HepG2 (cell line): ENCODE data around the gene SLC48A1. TPM values are rescaled to one million over a fixed set of nuclear protein-coding genes. Genes with fewer than 3 reads are reported as not detected.

ENCODE experiments used
- BRD4 ChIP-seq: sonication (generic); formaldehyde crosslinking; IDR thresholded peaks from 2 replicates; pipeline ENCODE4 v1.4.0; 2020; ENCODE audit warnings: missing genetic modification reagents
- CENPX ChIP-seq: sonication (generic); formaldehyde crosslinking; IDR thresholded peaks from 2 replicates; pipeline ENCODE4 v1.9.0; 2021; ENCODE audit warnings: mild to moderate bottlenecking, missing genetic modification reagents, moderate library complexity
- ESRRA ChIP-seq: sonication (generic); formaldehyde crosslinking; IDR thresholded peaks from 2 replicates; pipeline ENCODE4 v1.5.1; 2020; ENCODE audit warnings: mild to moderate bottlenecking, low read depth, missing genetic modification reagents
- KLF13 ChIP-seq: sonication (generic); formaldehyde crosslinking; IDR thresholded peaks from 2 replicates; pipeline ENCODE4 v1.4.0; 2020; ENCODE audit warnings: mild to moderate bottlenecking, missing genetic modification reagents
- KMT2A ChIP-seq: sonication (generic); formaldehyde crosslinking; IDR thresholded peaks from 2 replicates; pipeline ENCODE4 v1.4.0; 2020; ENCODE audit warnings: missing genetic modification reagents
- LCORL ChIP-seq, 2 experiments: fragments of 450-650 bp in 1 of 2; sonication (generic) in 1 of 2; formaldehyde crosslinking in 1 of 2; IDR thresholded peaks; 2 replicates each; pipeline versions ENCODE4 v1.5.0 to v1.6.1; 2017 to 2020; ENCODE audit warnings: antibody characterized with exemption in 1 of 2, missing genetic modification reagents in 1 of 2
- NFE2 ChIP-seq: sonication (generic); formaldehyde crosslinking; IDR thresholded peaks from 2 replicates; pipeline ENCODE4 v1.4.0; 2020; ENCODE audit warnings: missing genetic modification reagents
- NR2F6 ChIP-seq, 2 experiments: IDR thresholded peaks; 2 replicates each; pipeline ENCODE4 v1.6.1; 2016; ENCODE audit warnings: antibody characterized with exemption in 1 of 2, mild to moderate bottlenecking in 1 of 2
- RORA ChIP-seq: sonication (generic); formaldehyde crosslinking; IDR thresholded peaks from 2 replicates; pipeline ENCODE4 v1.5.0; 2020; ENCODE audit warnings: mild to moderate bottlenecking, missing genetic modification reagents, moderate library complexity
- SIX1 ChIP-seq: sonication (generic); formaldehyde crosslinking; IDR thresholded peaks from 2 replicates; pipeline ENCODE4 v1.4.0; 2020; ENCODE audit warnings: missing genetic modification reagents, borderline replicate concordance
- SMAD9 ChIP-seq: sonication (generic); formaldehyde crosslinking; IDR thresholded peaks from 2 replicates; pipeline ENCODE4 v1.5.1; 2020; ENCODE audit warnings: mild to moderate bottlenecking, missing genetic modification reagents
- SRSF9 ChIP-seq: fragments of 200-400 bp; formaldehyde crosslinking; IDR thresholded peaks from 2 replicates; pipeline ENCODE4 v1.6.1; 2018; ENCODE audit warnings: borderline replicate concordance, mild to moderate bottlenecking, low read depth, low read length; ENCODE audit not compliant: insufficient read depth, poor library complexity, severe bottlenecking
- WIZ ChIP-seq: sonication (generic); formaldehyde crosslinking; IDR thresholded peaks from 2 replicates; pipeline ENCODE4 v1.5.1; 2020; ENCODE audit warnings: mild to moderate bottlenecking, missing genetic modification reagents
- YEATS4 ChIP-seq: sonication (generic); formaldehyde crosslinking; IDR thresholded peaks from 2 replicates; pipeline ENCODE4 v1.4.0; 2020; ENCODE audit warnings: missing genetic modification reagents, borderline replicate concordance
- ZBTB7B ChIP-seq: sonication (generic); formaldehyde crosslinking; IDR thresholded peaks from 2 replicates; pipeline ENCODE4 v1.4.0; 2020; ENCODE audit warnings: missing genetic modification reagents
- ZNF205 ChIP-seq: IDR thresholded peaks from 2 replicates; pipeline ENCODE4 v1.6.1; 2018; ENCODE audit warnings: missing biosample characterization, missing genetic modification reagents
- ZNF207 ChIP-seq: fragments of 450-650 bp; IDR thresholded peaks from 2 replicates; pipeline ENCODE4 v1.6.1; 2016; ENCODE audit warnings: antibody characterized with exemption, borderline replicate concordance
- ZNF337 ChIP-seq: sonication (generic); formaldehyde crosslinking; IDR thresholded peaks from 2 replicates; pipeline ENCODE4 v1.5.1; 2020; ENCODE audit warnings: missing genetic modification reagents, low read depth, mild to moderate bottlenecking, borderline replicate concordance
- ZNF644 ChIP-seq: IDR thresholded peaks from 2 replicates; pipeline ENCODE4 v1.6.1; 2016; ENCODE audit warnings: low read depth
- ZNF709 ChIP-seq: sonication (generic); formaldehyde crosslinking; IDR thresholded peaks from 2 replicates; pipeline ENCODE4 v1.5.0; 2020; ENCODE audit warnings: mild to moderate bottlenecking, missing genetic modification reagents
- ZNF746 ChIP-seq: sonication (generic); formaldehyde crosslinking; IDR thresholded peaks from 2 replicates; pipeline ENCODE4 v1.8.0; 2022; ENCODE audit warnings: mild to moderate bottlenecking, missing genetic modification reagents
- ZNF775 ChIP-seq: sonication (generic); formaldehyde crosslinking; IDR thresholded peaks from 2 replicates; pipeline ENCODE4 v1.4.0; 2020; ENCODE audit warnings: missing genetic modification reagents, mild to moderate bottlenecking, moderate library complexity, borderline replicate concordance
- ZSCAN29 ChIP-seq: sonication (generic); formaldehyde crosslinking; conservative IDR thresholded peaks from 2 replicates; pipeline ENCODE4 v1.4.0; 2020; ENCODE audit warnings: mild to moderate bottlenecking, missing genetic modification reagents
- polyA plus RNA-seq, 8 experiments: library from polyadenylated mRNA; depleted of rRNA in 3 of 8; stranded (reverse) in 7 of 8; unstranded in 1 of 8; fragments of >200 nt; fragmentation: Illumina TruSeq in 4 of 8; extraction: Trizol in 4 of 8; gene quantifications; 2 replicates each; pipeline versions ENCODE4 v1.2.1 to v1.2.3, GENCODE V29; 2011 to 2016; ENCODE audit warnings: low read depth in 4 of 8, missing spikeins in 1 of 8, mixed read lengths in 1 of 8; ENCODE audit not compliant: insufficient read depth in 1 of 8
- total RNA-seq, 5 experiments: library from RNA; depleted of rRNA; stranded (reverse); fragments of >200 nt; fragmentation: Illumina TruSeq; extraction: Trizol; gene quantifications; 2 replicates each; pipeline ENCODE4 v1.2.3, GENCODE V29; 2016; ENCODE audit warnings: low read depth in 1 of 5
- TF ChIP-seq, protein P1 (sequence below), 2 experiments: fragments of 450-650 bp in 1 of 2; sonication (generic) in 1 of 2; formaldehyde crosslinking; IDR thresholded peaks; 2 replicates each; pipeline versions ENCODE4 v1.5.0 to v1.8.0; 2020 to 2022; ENCODE audit warnings: mild to moderate bottlenecking in 1 of 2, missing genetic modification reagents in 1 of 2
- TF ChIP-seq, protein P2 (sequence below): sonication (generic); formaldehyde crosslinking; conservative IDR thresholded peaks from 2 replicates; pipeline ENCODE4 v1.4.0; 2020; ENCODE audit warnings: missing genetic modification reagents
- TF ChIP-seq, protein P3 (sequence below): sonication (generic); formaldehyde crosslinking; IDR thresholded peaks from 2 replicates; pipeline ENCODE4 v1.8.1; 2023; ENCODE audit warnings: missing genetic modification reagents, mild to moderate bottlenecking, borderline replicate concordance

SLC48A1 gene
- total and polyA plus RNA-seq, 2 of the 13 experiments (the other 11 are each of a cell fraction or from before 2014, with no cell fraction given), result 2.2 to 3.7 TPM

DNA sequence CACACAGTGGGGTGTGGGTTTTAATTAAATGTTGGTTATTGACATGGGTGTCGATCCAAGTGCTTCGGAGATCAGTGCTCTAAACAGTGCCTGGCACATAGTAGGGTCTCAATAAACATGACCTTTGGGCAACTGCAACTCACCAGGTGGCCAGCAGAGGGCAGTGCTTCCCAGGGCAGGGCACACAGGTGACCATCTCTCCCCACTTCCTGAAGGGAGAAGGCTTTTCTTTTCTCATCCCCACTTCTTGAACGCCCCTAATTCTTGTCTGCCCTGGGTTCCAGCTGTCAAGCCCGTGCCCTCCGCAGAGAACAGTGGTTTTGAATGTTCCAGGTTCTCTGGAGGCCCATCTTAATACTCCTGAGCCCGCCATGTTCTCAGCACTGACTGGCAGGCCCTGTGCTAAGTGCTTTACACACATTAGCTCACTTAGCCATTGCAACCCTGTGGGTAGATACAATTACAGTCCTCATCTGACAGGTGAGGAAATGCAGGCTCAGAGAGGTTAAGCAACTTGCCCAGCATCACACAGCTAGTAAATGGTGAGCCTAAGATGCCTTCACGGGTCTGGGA, 30.7 kb upstream of the SLC48A1 start (continued):
- TF ChIP-seq BRD4 (CRISPR knock-in tag) (no peak), SMAD9 (CRISPR knock-in tag) (no peak), ZNF644 (CRISPR knock-in tag) (no peak), WIZ (no peak), ZBTB7B (CRISPR knock-in tag) (no peak), ZNF337 (CRISPR knock-in tag) (no peak), ZSCAN29 (CRISPR knock-in tag) (no peak), ZNF709 (CRISPR knock-in tag) (no peak), ZNF775 (CRISPR knock-in tag) (no peak), RORA (CRISPR knock-in tag) (no peak), YEATS4 (CRISPR knock-in tag) (no peak), NFE2 (CRISPR knock-in tag) (no peak), ZNF205 (CRISPR knock-in tag) (no peak), KMT2A (0 out of 2 replicates have a peak, but pooled peaks have one; percentile 30), ZNF207 (no peak), NR2F6 (IDR thresholded peaks at IDR 0.05) (peak; percentile 77), NR2F6 (CRISPR knock-in tag; IDR thresholded peaks at IDR 0.05) (peak; percentile 76), SIX1 (CRISPR knock-in tag) (no peak), CENPX (CRISPR knock-in tag) (no peak), ESRRA (0 out of 2 replicates have a peak, but pooled peaks have one; percentile 58), SRSF9 (no peak), ZNF746 (CRISPR knock-in tag) (no peak), LCORL (IDR thresholded peaks at IDR 0.05) (no peak), LCORL (CRISPR knock-in tag; IDR thresholded peaks at IDR 0.05) (no peak), KLF13 (CRISPR knock-in tag) (no peak)
- TF ChIP-seq, protein P1, sequence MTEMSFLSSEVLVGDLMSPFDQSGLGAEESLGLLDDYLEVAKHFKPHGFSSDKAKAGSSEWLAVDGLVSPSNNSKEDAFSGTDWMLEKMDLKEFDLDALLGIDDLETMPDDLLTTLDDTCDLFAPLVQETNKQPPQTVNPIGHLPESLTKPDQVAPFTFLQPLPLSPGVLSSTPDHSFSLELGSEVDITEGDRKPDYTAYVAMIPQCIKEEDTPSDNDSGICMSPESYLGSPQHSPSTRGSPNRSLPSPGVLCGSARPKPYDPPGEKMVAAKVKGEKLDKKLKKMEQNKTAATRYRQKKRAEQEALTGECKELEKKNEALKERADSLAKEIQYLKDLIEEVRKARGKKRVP (CRISPR knock-in tag; IDR thresholded peaks at IDR 0.05), result no peak
- TF ChIP-seq, protein P2, sequence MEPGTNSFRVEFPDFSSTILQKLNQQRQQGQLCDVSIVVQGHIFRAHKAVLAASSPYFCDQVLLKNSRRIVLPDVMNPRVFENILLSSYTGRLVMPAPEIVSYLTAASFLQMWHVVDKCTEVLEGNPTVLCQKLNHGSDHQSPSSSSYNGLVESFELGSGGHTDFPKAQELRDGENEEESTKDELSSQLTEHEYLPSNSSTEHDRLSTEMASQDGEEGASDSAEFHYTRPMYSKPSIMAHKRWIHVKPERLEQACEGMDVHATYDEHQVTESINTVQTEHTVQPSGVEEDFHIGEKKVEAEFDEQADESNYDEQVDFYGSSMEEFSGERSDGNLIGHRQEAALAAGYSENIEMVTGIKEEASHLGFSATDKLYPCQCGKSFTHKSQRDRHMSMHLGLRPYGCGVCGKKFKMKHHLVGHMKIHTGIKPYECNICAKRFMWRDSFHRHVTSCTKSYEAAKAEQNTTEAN (CRISPR knock-in tag), result no peak
- TF ChIP-seq, protein P3, sequence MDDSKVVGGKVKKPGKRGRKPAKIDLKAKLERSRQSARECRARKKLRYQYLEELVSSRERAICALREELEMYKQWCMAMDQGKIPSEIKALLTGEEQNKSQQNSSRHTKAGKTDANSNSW (CRISPR knock-in tag), result no peak
